Activated gamma-delta T cell (primary cell): ENCODE data around the gene SHISA8.
"Not testable (repeated sequence)": the region's sequence is repeated elsewhere in the genome, so short reads cannot be mapped to it uniquely, and the experiment has no call there.

Experiments
- DNase-seq: peaks from one replicate; lab custom pipeline; 2025; lab: John Stamatoyannopoulos, UW

The SHISA8 gene

GRCh38 chr22:41899110-41899509 lies 15.8 kb downstream of the SHISA8 start:
- DNase-seq, result no peak

GRCh38 chr22:41898645-41899044 lies 16.2 kb downstream of the SHISA8 start:
- DNase-seq, result no peak

- no peak for DNase-seq
Observed at GRCh38 chr22:41893591-41894375, 21.1 kb downstream of the SHISA8 start.

GRCh38 chr22:41892721-41893120 lies 22.2 kb downstream of the SHISA8 start:
- no peak for DNase-seq

- no peak for DNase-seq
Observed at GRCh38 chr22:41891407-41891806, 23.5 kb downstream of the SHISA8 start.

- DNase-seq, result no peak
Observed at GRCh38 chr22:41888627-41889200, 26.2 kb downstream of the SHISA8 start.

GRCh38 chr22:41885516-41885915 lies 29.4 kb downstream of the SHISA8 start:
- no peak for DNase-seq

- no peak for DNase-seq
Observed at GRCh38 chr22:41885116-41885515, 29.8 kb downstream of the SHISA8 start.

GRCh38 chr22:41883400-41883799 lies 31.5 kb downstream of the SHISA8 start:
- no peak for DNase-seq

GRCh38 chr22:41880653-41881052 lies 34.2 kb downstream of the SHISA8 start:
- no peak for DNase-seq

- no peak for DNase-seq
Observed at GRCh38 chr22:41876675-41877074, 38.2 kb downstream of the SHISA8 start.

GRCh38 chr22:41876275-41876674 lies 38.6 kb downstream of the SHISA8 start:
- DNase-seq, result no peak

GRCh38 chr22:41875531-41876270 lies 39.2 kb downstream of the SHISA8 start:
- no peak for DNase-seq

- DNase-seq, result no peak
Observed at GRCh38 chr22:41874090-41874489, 40.8 kb downstream of the SHISA8 start.

- DNase-seq, result no peak
Observed at GRCh38 chr22:41873391-41873790, 41.5 kb downstream of the SHISA8 start.

- DNase-seq, result no peak
Observed at GRCh38 chr22:41870786-41871185, 44.1 kb downstream of the SHISA8 start.

- DNase-seq, result not testable (repeated sequence)
Observed at GRCh38 chr22:41870081-41870480, 44.8 kb downstream of the SHISA8 start.

- DNase-seq, result no peak
Observed at GRCh38 chr22:41868556-41868955, 46.3 kb downstream of the SHISA8 start.

GRCh38 chr22:41863472-41863871 lies 51.4 kb downstream of the SHISA8 start:
- no peak for DNase-seq

- no peak for DNase-seq
Observed at GRCh38 chr22:41862530-41863266, 52.2 kb downstream of the SHISA8 start.

- DNase-seq, result no peak
Observed at GRCh38 chr22:41862160-41862529, 52.7 kb downstream of the SHISA8 start.
